Heart left ventricle (tissue), 13 donors: ENCODE results near the gene CCDC170.

Source experiments
- POLR2A ChIP-seq, 2 donors: fragments of 450-650 bp; IDR thresholded peaks; one replicate each; pipeline ENCODE4 v1.6.1; 2017; ENCODE audit warnings: antibody characterized with exemption in 2 of 2, mild to moderate bottlenecking in 2 of 2, moderate library complexity in 2 of 2
- TF ChIP-seq, protein P1 (sequence below), 12 donors: fragments of 200-600 bp; sonication (generic) in 4 of 12; IDR thresholded peaks; one replicate each; pipeline versions ENCODE4 v1.5.0 to v1.8.0; 2018 to 2022; ENCODE audit warnings: antibody characterized with exemption in 12 of 12, mild to moderate bottlenecking in 5 of 12
- donor health status: ischemic (EF 13 %, LVEDD 7.1; RV severe dilation, severe dysfunction).
- donor health status: DM: no; HTN: yes; CAD: no.
- donor health status: DM: no; HTN: no; CAD: no.
- donor health status: ischemic (EF 25% LVEDD 6.9; RV normal size, moderate dysfunction).
- donor health status: ischemic (EF 25% LVEDD 5.7; RV mildly dilated, moderate dysfunction).
- donor health status: ischemic (EF 35%, LVEDD 5.7; RV mildly dilated, moderate dysfunction).
- donor health status: nonischemic (EF 11% LVEDD 7.7; RV severe dilation, severe dysfunction).
- donor health status: DM: yes; HTN: yes; CAD: no.
- donor health status: PGD.
- donor health status: ischemic (EF 29% LVEDD 5.4; RV normal size, mild dysfunction).
- donor health status: nonischemic (EF 23%, LVEDD 6.1; RV moderate dilation, normal function).

DNA sequence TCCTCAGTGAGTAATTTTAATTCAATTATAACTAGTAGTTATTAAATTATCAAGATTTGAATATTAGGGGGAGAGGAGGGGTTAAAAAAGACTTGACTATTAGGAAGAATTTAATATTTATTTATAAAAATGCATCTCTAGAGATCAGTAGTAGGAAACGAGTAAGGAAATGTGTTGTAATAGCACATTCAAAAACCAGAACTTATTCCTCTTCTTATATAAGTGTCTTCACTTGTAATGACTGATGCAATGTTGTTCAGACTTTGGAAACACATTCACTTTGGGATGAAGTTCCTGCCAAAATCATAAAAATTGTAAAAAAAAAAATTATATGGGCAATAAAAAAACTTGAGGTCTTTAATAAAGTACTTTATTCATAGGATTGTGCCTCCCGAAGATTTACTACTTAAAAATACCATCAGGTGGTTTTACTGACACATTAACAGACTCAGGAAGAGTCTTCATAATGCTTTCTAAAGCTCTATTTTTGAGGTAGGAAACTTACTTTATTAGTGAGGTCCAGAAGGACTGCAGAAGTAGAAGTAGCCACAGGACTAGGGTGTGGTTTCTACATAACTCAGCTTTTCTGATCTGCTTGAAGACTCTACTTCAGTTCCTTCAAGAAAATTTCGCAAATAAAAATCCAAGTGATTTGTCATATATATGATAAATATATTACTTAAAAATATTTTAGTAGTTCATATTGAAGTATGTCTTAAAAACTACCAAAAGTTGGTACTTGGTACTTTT lies 59.8 kb downstream of the CCDC170 start:
- no peak for TF ChIP-seq POLR2A (IDR thresholded peaks at IDR 0.05)
- TF ChIP-seq, protein P1, sequence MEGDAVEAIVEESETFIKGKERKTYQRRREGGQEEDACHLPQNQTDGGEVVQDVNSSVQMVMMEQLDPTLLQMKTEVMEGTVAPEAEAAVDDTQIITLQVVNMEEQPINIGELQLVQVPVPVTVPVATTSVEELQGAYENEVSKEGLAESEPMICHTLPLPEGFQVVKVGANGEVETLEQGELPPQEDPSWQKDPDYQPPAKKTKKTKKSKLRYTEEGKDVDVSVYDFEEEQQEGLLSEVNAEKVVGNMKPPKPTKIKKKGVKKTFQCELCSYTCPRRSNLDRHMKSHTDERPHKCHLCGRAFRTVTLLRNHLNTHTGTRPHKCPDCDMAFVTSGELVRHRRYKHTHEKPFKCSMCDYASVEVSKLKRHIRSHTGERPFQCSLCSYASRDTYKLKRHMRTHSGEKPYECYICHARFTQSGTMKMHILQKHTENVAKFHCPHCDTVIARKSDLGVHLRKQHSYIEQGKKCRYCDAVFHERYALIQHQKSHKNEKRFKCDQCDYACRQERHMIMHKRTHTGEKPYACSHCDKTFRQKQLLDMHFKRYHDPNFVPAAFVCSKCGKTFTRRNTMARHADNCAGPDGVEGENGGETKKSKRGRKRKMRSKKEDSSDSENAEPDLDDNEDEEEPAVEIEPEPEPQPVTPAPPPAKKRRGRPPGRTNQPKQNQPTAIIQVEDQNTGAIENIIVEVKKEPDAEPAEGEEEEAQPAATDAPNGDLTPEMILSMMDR (IDR thresholded peaks at IDR 0.05): no peak
